BJ (cell line): ENCODE results near the gene RGN. TPM values are rescaled to one million over a fixed set of nuclear protein-coding genes. Genes with fewer than 3 reads are reported as not detected.
"Not testable (repeated sequence)": the region's sequence is repeated elsewhere in the genome, so short reads cannot be mapped to it uniquely, and the experiment has no call there.

Experiments
- CTCF ChIA-PET: fragments of 350-600 bp; formaldehyde crosslinking; extraction: SDS; loops from one replicate; lab custom pipeline; 2021; ENCODE audit warnings: antibody characterized with exemption, inconsistent platforms; lab: Yijun Ruan, JAX
- POLR2A ChIA-PET: fragments of 300-600 bp; sonication (Branson Sonifier 250); formaldehyde crosslinking; extraction: SDS; loops from one replicate; lab custom pipeline; 2021; ENCODE audit warnings: antibody characterized with exemption; lab: Charles Lee
- DNase-seq: peaks from one replicate; pipeline ENCODE4 v3.0.0-alpha.2; 2011; ENCODE audit warnings: low read depth
- H3K27me3 ChIP-seq: 2 replicates; pipeline ENCODE4 v1.6.0; 2011; ENCODE audit warnings: low read length; ENCODE audit not compliant: control insufficient read depth, insufficient read depth
- H3K36me3 ChIP-seq: 2 replicates; pipeline ENCODE4 v1.5.1; 2011; ENCODE audit warnings: low read length; ENCODE audit not compliant: control insufficient read depth, insufficient read depth
- H3K4me3 ChIP-seq: 2 replicates; pipeline ENCODE4 v1.5.1; 2011; ENCODE audit warnings: low read depth, mild to moderate bottlenecking, control low read depth, low read length
- polyA plus RNA-seq: library from polyadenylated mRNA; depleted of rRNA; stranded (reverse); fragments of >200 nt; gene quantifications from 2 replicates; pipeline ENCODE4 v1.2.3, GENCODE V29; 2011; rRNA removed
- small RNA-seq: library from RNA; depleted of rRNA; stranded (forward); fragments of <200 nt; gene quantifications from one replicate; pipeline ENCODE3, GENCODE V24; 2012; ENCODE audit warnings: low replicate concordance, low read depth; ENCODE audit not compliant: insufficient read length
- TF ChIP-seq, protein P1 (sequence below): IDR thresholded peaks from 2 replicates; pipeline ENCODE4 v1.5.1; 2011; ENCODE audit warnings: low read depth, mild to moderate bottlenecking, control low read depth, inconsistent platforms, low read length, moderate library complexity; ENCODE audit not compliant: insufficient read depth

RGN gene
- polyA plus RNA-seq, 1 experiment = 0.82 TPM

DNA sequence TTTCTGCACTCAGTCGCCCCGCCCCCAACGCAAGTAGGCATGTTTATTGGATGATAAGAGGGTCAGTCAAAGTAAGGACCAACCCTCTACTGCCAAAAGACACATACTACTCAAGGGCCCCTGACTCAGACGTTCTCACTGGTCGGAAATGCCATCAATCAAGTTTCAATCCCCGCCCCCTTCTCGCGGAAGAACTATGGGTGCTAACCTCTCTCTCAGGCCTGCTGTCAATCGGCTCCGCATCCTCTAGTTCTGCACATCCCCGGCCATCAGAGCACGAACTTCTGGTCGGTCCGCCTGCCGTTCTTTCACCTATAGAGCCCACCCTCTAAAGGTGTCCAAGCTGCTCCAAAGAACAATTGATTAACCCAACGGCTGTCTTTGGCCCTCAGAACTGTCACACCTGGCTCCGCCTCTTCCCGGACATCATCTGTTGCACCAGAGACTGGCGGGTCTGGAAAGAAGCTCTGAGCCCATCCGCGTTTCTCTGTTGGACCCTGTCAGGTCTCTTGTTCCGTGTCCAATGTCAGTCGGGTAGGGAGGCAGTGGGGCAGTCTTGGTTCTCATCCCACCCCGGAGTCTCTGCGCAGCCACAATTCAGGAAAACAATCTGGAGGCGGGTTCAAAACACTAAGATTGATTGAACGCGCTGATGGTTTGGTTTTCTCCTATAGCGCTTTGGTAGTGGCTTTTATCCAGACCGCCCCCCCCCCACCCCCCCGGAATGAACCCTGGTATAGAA, 51.1 kb downstream of the RGN start:
- TF ChIP-seq, protein P1, sequence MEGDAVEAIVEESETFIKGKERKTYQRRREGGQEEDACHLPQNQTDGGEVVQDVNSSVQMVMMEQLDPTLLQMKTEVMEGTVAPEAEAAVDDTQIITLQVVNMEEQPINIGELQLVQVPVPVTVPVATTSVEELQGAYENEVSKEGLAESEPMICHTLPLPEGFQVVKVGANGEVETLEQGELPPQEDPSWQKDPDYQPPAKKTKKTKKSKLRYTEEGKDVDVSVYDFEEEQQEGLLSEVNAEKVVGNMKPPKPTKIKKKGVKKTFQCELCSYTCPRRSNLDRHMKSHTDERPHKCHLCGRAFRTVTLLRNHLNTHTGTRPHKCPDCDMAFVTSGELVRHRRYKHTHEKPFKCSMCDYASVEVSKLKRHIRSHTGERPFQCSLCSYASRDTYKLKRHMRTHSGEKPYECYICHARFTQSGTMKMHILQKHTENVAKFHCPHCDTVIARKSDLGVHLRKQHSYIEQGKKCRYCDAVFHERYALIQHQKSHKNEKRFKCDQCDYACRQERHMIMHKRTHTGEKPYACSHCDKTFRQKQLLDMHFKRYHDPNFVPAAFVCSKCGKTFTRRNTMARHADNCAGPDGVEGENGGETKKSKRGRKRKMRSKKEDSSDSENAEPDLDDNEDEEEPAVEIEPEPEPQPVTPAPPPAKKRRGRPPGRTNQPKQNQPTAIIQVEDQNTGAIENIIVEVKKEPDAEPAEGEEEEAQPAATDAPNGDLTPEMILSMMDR = no peak
- Histone ChIP-seq H3K36me3 (no peaks in the 10 kb centered on the region), H3K27me3 (no peaks in the 10 kb centered on the region), H3K4me3 (peak overlapping the region; percentile 62)
- ChIA-PET CTCF (no interaction called here), POLR2A (interaction anchor here (0.6 to 1.2 kb wide), 2 partner anchors 16 to 291 kb away, joined by 4 read pairs; partner anchors contain the start of genes NDUFB11 and RBM10)
- peak; percentile 87 for DNase-seq

DNA sequence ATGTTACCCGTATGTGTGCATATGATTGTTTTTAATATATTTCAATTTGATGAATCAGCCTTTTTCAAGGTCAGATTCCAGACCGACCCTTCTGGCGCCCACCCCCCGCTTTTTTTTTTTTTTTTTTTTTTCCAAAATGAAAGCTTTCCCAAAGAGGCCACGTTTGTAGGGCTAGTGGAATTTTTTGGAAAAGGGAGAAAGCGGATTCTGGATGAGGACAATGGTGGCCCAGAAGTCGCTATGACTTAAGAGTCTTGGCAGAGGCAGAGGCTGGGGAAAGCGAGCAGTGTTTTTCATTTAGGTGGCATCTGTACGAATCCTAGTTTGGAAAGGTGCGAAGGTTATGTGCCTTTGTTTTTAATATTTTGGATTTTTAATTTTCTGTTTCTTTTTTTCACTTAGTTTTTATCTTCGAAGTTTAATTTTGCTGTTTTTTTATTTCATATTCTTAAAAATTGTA, 51.7 kb downstream of the RGN start:
- DNase-seq = no peak
- no peaks in the 10 kb centered on the region for H3K36me3 ChIP-seq
- TF ChIP-seq, protein P1 = no peak
- H3K4me3 ChIP-seq = peak overlapping the region; percentile 62
- no peaks in the 10 kb centered on the region for H3K27me3 ChIP-seq
- ChIA-PET POLR2A (interaction anchor here (0.6 to 1.2 kb wide), 2 partner anchors 15 to 291 kb away, joined by 4 read pairs; partner anchors contain the start of genes NDUFB11 and RBM10), CTCF (no interaction called here)

DNA sequence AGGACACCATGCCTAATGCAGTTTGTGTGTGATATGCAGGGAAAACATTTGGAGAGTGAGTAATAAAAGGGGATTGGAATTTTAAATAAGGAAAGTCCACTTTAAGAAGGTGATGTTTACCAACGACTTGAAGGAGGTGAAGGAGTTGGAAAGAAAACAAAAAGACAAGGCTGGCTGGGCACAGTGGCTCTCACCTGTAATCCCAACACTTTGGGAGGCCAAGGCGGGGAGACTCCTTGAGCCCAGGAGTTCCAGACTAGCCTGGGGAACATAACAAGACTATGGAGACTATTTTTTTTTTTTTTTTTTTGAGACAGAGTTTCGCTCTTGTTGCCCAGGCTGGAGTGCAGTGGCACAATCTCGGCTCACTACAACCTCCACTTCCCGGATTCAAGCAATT, 55.2 kb downstream of the RGN start:
- CTCF ChIA-PET = no interaction called here
- DNase-seq = no peak
- H3K27me3 ChIP-seq = no peaks in the 10 kb centered on the region

DNA sequence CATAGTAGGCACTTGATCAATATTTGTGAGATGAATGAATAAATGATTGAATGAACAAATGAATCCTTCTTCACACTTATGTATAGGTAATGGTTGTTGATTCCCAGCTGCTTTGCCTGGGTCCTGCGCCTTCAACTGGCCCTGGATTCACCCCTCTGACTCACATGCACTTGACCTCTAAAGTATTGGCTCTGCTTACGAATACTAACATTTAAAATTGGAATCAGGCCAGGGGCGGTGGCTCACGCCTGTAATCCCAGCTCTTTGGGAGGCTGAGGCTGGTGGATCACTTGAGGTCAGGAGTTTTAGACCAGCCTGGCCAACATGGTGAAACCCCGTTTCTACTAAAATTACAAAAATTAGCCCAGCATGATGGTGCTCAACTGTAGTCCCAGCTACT, 57.4 kb downstream of the RGN start:
- H3K36me3 ChIP-seq, POLR2A ChIA-PET: not testable (repeated sequence)
- CTCF ChIA-PET = interaction anchor here (1.8 kb wide), 1 partner anchor 9 kb away, joined by 6 read pairs; the partner anchor contains the start of genes NDUFB11 and RBM10

More for the DNA sequence above, 55.2 kb downstream of the RGN start:
- Histone ChIP-seq H3K36me3 (no peaks in the 10 kb centered on the region), H3K4me3 (no peak overlapping the region)
- TF ChIP-seq, protein P1 = no peak
- POLR2A ChIA-PET = no interaction called here

DNA sequence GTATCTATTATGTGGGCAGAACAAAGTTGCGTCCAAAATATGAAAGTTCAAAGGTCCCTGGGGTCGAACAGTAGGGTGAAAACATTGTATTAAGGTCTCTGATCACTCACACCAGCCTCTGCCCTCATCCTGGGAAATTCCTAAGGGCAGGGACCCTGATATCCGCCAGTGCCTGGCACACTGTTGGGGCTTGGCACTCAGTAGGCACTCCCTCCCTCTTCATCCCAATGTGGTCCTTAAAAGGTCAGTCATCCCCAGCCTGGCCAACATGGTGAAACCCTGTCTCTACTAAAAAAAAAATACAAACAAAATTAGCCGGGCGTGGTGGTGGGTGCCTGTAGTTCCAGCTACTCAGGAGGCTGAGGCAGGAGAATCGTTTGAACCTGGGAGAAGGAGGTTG, 59.9 kb downstream of the RGN start:
- peaks cover 7% of the 10 kb centered on the region for H3K36me3 ChIP-seq
- ChIA-PET POLR2A (no interaction called here), CTCF (no interaction called here)
- TF ChIP-seq, protein P1 = no peak
- no peak for DNase-seq
- H3K27me3 ChIP-seq = no peaks in the 10 kb centered on the region
- no peak overlapping the region for H3K4me3 ChIP-seq

More for the DNA sequence above, 57.4 kb downstream of the RGN start:
- not testable (repeated sequence) for DNase-seq, H3K4me3 ChIP-seq, H3K27me3 ChIP-seq

Small RNA genes within 50 kb of the gene (small RNA-seq; reads per million reads assigned to genes)
- gene RNU12-2P (not detected), gene RNU6-1189P (not detected)

Other genes with a start within 250 kb of the RGN start
- 7.4 and 10.8 TPM in 2 replicates for gene RP2, start 241.4 kb upstream of the RGN start, polyA plus RNA-seq
- gene JADE3, start 166.0 kb upstream of the RGN start, polyA plus RNA-seq = 5.6 and 6.9 TPM in 2 replicates
- gene NDUFB11, start 66.3 kb downstream of the RGN start, polyA plus RNA-seq = 46.8 and 57.1 TPM in 2 replicates
- gene RBM10, start 66.8 kb downstream of the RGN start, polyA plus RNA-seq = 16.9 and 30.9 TPM in 2 replicates
- 185 and 296 TPM in 2 replicates for gene UBA1, start 115.4 kb downstream of the RGN start, polyA plus RNA-seq
- 109 and 167 TPM in 2 replicates for gene CDK16, start 140.2 kb downstream of the RGN start, polyA plus RNA-seq
- gene USP11, start 154.6 kb downstream of the RGN start, polyA plus RNA-seq = 21.7 and 39.9 TPM in 2 replicates